Esophagus muscularis mucosa (tissue), 4 donors: Measurements from ENCODE around the gene XPC. TPM values are rescaled to one million over a fixed set of nuclear protein-coding genes. Genes with fewer than 3 reads are reported as not detected.

Experiments
- DNase-seq: peaks from one replicate; pipeline ENCODE4 v3.0.0-alpha.2; 2017; ENCODE audit errors: extremely low spot score
- H3K27ac ChIP-seq, 4 donors: fragments of 200-600 bp; sonication (generic); replicated peaks in 1 of 4; 1 replicate in 3 of 4; 2 replicates in 1 of 4; pipeline ENCODE4 v1.5.1; 2016 to 2019; ENCODE audit warnings: mild to moderate bottlenecking in 1 of 4
- H3K27me3 ChIP-seq, 4 donors: fragments of 200-600 bp; sonication (generic); one replicate each; pipeline versions ENCODE4 v1.5.1 to v1.6.0; 2016 to 2019
- H3K36me3 ChIP-seq, 4 donors: fragments of 200-600 bp; sonication (generic); one replicate each; pipeline ENCODE4 v1.5.1; 2016 to 2019
- H3K4me1 ChIP-seq, 4 donors: fragments of 200-600 bp; sonication (generic); one replicate each; pipeline ENCODE4 v1.5.1; 2016 to 2019
- H3K4me3 ChIP-seq, 4 donors: fragments of 200-600 bp; sonication (generic); 1 replicate in 2 of 4; 2 replicates in 2 of 4; pipeline ENCODE4 v1.5.1; 2016 to 2019; ENCODE audit warnings: mild to moderate bottlenecking in 4 of 4, moderate library complexity in 1 of 4
- H3K9me3 ChIP-seq, 4 donors: fragments of 200-600 bp; sonication (generic); 1 replicate in 3 of 4; 2 replicates in 1 of 4; pipeline ENCODE4 v1.5.1; 2016 to 2019
- EP300 ChIP-seq: sonication (generic); formaldehyde crosslinking; IDR thresholded peaks from one replicate; pipeline ENCODE4 v1.6.1; 2017; ENCODE audit warnings: antibody characterized with exemption
- POLR2A ChIP-seq: fragments of 450-650 bp; IDR thresholded peaks from one replicate; pipeline ENCODE4 v1.6.1; 2017; ENCODE audit warnings: antibody characterized with exemption, moderate library complexity, mild to moderate bottlenecking, low read depth
- POLR2AphosphoS5 ChIP-seq, 2 donors: sonication (generic); formaldehyde crosslinking; IDR thresholded peaks; one replicate each; pipeline ENCODE4 v1.6.1; 2017; ENCODE audit warnings: antibody characterized with exemption in 2 of 2
- WGBS: methylation state at CpG from one replicate; pipeline ENCODE4 v1.1.5; 2018; 5-methylcytosine and 5-hydroxymethylcytosine counted together
- intact Hi-C: fragments of 100-400 bp; cut with DNase I; formaldehyde crosslinking; loops from one replicate; pipeline ENCODE4 v1.15.1; 2023
- total RNA-seq, 4 donors: library from RNA; depleted of rRNA; stranded (reverse); fragments of >200 nt; gene quantifications; one replicate each; pipeline versions ENCODE4 v1.1.0 to v1.2.1, GENCODE V29; 2016
- TF ChIP-seq, protein P1 (sequence below), 3 experiments: fragments of 200-600 bp in 2 of 3; fragments of 450-650 bp in 1 of 3; sonication (generic) in 2 of 3; IDR thresholded peaks; one replicate each; pipeline ENCODE4 v1.5.1; 2017 to 2019; ENCODE audit warnings: antibody characterized with exemption in 3 of 3, mild to moderate bottlenecking in 2 of 3, moderate library complexity in 1 of 3

Gene XPC
- total RNA-seq, 4 donors from 2014 or later = 28.9 to 41.9 (median 37.8) TPM

DNA sequence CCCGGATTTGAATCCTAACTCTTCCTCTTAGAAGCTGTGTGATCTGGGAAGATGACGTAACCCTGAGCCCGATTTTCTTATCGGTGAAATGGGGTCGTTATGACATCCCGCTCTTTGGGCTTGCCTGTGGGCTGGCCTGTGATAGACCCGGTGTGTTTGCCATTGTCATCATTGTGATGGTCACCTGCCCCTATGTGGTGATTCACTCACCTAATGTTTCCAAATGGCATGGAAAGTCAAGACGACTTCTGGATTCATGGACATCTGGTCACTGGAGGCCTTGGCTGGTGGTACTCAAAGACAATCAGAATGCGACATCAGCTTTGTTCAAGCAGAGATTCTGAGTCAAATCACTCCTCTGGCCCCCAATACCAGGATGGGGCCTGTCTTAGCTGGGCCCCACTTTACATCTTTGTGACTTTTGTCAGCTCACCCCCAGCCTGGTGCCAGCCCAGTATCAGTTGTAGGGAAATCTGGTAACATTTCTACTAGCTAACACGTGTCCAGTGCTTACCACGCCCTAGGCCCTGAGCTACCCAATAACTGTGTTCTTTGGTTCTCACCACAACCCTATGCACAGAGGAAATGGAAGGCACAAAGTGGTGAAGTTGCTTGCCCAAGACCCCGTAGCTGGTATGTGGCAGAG is 50.8 kb downstream of the XPC start:
- 95% methylated on average over 12 of the region's 12 CpGs for WGBS
- Histone ChIP-seq H3K4me1 (peaks cover 32 to 54% (median 44%) of the 10 kb centered on the region in 4 donors), H3K36me3 (peaks cover 35 to 59% (median 47%) of the 10 kb centered on the region in 4 donors), H3K27me3 (no peaks in the 10 kb centered on the region), H3K4me3 (peak overlapping the region in 1 of 4 donors; percentile 94), H3K9me3 (no peaks in the 10 kb centered on the region), H3K27ac (peak overlapping the region; percentile 96 to 99 (median 96))
- TF ChIP-seq POLR2A = no peak
- DNase-seq = no peak
- intact Hi-C loops = no loop called here

DNA sequence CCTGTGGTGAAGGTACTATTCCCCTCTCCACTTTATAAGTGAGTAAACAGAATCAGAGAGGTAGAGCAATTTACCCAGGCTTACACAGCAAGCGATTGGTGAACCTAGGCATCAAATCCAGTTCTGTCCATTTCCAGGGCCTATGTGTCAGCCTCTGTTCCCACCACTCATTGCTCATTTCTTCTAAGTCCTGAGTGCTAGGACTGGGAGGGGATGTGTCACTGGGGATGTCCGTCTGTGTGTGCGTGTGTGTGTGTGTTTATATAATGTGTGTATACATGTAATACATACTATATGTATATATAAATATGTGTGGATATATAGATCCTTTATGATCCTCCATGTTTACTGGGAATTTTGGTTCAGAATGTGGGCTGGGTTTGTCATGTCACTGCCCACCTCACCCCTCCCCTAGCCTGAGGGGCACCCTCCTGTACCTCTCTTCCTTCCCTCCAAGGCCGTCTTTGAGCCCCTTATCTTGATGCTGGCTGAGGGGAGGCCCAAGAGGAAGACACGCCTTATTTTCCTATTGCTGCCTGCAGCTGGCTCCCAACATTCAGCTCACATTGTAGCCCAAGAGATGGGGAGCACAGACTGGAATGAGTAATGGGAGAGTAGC is 51.4 kb downstream of the XPC start:
- Histone ChIP-seq H3K27me3 (no peaks in the 10 kb centered on the region), H3K4me1 (peaks cover 37 to 55% (median 48%) of the 10 kb centered on the region in 4 donors), H3K4me3 (peak overlapping the region; percentile 68 to 94 (median 82)), H3K9me3 (no peaks in the 10 kb centered on the region), H3K36me3 (peaks cover 28 to 56% (median 44%) of the 10 kb centered on the region in 4 donors), H3K27ac (peak overlapping the region; percentile 96 to 99 (median 96))
- no peak for DNase-seq
- WGBS = 73% methylated on average over 5 of the region's 5 CpGs
- TF ChIP-seq POLR2AphosphoS5 (IDR thresholded peaks at IDR 0.05) (no peak), EP300 (no peak), POLR2A (no peak)
- TF ChIP-seq, protein P1, sequence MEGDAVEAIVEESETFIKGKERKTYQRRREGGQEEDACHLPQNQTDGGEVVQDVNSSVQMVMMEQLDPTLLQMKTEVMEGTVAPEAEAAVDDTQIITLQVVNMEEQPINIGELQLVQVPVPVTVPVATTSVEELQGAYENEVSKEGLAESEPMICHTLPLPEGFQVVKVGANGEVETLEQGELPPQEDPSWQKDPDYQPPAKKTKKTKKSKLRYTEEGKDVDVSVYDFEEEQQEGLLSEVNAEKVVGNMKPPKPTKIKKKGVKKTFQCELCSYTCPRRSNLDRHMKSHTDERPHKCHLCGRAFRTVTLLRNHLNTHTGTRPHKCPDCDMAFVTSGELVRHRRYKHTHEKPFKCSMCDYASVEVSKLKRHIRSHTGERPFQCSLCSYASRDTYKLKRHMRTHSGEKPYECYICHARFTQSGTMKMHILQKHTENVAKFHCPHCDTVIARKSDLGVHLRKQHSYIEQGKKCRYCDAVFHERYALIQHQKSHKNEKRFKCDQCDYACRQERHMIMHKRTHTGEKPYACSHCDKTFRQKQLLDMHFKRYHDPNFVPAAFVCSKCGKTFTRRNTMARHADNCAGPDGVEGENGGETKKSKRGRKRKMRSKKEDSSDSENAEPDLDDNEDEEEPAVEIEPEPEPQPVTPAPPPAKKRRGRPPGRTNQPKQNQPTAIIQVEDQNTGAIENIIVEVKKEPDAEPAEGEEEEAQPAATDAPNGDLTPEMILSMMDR (IDR thresholded peaks at IDR 0.05) = no peak
- intact Hi-C loops = no loop called here

DNA sequence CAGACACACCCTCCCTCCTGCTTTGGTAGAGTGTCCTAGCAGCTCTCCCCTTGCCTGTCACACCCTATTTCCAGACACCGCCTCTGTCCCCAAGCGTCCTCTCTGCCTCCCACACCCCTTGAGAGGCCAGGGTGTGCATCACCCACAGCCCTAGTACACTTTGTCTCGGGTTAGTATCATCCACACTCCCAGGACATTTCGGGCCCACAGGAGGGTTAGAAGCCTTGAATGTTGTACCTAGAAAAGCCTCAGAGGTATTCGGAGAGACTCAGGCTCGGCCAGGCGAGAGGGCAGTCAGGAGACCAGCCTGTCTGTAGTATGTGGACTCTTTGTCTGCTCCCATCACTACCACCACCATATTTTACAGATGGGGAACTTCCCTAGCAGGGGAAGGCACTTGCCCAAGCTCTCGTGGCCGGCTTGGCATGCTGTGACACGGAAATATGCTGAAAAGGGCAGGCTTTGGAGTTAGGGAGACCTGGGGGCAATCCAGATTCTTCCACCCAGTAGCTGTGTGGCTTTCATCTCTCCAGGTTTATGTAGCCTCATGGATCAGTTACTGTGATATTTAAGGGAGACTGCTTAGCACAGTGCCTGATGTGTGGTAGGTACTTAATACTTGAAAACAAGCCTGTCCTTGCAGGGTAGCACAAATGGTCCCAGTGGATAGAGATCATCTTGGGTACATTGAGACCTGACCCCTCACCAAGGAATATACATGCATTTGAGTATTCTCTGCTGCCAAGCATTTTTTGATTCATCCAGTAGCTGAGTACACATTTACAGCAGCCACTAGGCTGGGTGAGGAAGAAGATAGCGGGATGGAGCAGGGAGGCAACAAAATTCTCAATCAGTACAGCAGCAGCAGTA is 52.1 kb downstream of the XPC start:
- H3K4me1 ChIP-seq = peaks cover 37 to 58% (median 48%) of the 10 kb centered on the region in 4 donors
- H3K36me3 ChIP-seq = peaks cover 21 to 56% (median 43%) of the 10 kb centered on the region in 4 donors
- H3K4me3 ChIP-seq = peak overlapping the region; percentile 68 to 94 (median 82)
- 37% methylated on average over 11 of the region's 11 CpGs for WGBS
- peak overlapping the region; percentile 96 to 99 (median 96) for H3K27ac ChIP-seq
- DNase-seq = peak; percentile 84
- TF ChIP-seq, protein P1 (IDR thresholded peaks at IDR 0.05) = no peak
- no peak for TF ChIP-seq POLR2A
- TF ChIP-seq POLR2AphosphoS5 (IDR thresholded peaks at IDR 0.05) = peak in 1 of 2 donors; percentile 4
- no peak for TF ChIP-seq EP300
- H3K27me3 ChIP-seq = no peaks in the 10 kb centered on the region
- H3K9me3 ChIP-seq = no peaks in the 10 kb centered on the region
- intact Hi-C loops = no loop called here

DNA sequence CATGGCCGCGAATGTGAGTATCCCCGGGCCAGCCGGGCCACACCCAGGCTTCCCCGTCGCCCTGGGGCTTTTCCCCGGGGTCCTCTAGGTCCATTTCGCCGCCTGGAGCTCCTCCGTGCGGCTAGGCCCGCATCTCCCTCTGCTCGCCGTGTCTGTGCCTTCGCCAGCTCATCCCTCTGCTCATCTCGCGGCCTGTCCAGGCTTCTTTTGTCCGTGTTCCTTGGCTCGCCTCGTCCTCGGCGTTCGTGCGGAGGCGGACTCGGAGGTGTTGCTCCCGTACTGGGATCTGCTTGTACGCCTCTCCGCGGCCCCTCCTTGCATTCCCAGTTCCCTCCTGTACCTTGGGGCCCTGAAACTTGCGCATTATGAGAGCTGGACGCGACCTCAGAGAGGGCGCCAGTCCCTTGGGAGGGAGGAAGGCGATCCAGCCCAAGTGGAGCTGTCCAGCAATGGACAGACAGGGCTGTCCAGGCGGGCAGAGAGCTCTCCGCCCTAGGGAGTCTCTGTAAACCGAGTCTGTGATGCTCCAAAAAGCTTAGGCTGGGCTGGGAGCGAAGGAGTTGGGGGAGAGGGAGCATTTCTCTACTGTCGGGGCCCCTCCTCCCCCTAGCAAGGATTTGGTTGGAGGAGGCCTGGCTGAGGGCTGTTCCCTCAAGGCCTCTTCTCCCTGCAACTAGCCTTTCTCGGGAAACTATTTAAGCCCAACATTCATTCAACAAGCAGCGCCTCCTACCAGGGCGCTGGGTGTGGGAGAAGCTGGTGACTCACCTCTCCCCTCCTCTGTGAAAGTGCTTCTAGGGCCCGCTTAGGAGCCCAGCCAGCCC is 53.0 kb downstream of the XPC start:
- no peaks in the 10 kb centered on the region for H3K27me3 ChIP-seq
- H3K4me1 ChIP-seq = peaks cover 37 to 55% (median 44%) of the 10 kb centered on the region in 4 donors
- H3K4me3 ChIP-seq = peak overlapping the region; percentile 68 to 94 (median 82)
- TF ChIP-seq EP300 = no peak
- peak; percentile 37 for TF ChIP-seq POLR2A
- TF ChIP-seq POLR2AphosphoS5 (IDR thresholded peaks at IDR 0.05) = peak; percentile 71 to 86
- WGBS = 0% methylated on average over 12 of the region's 44 CpGs
- peaks cover 12 to 56% (median 43%) of the 10 kb centered on the region in 4 donors for H3K36me3 ChIP-seq
- peak; percentile 92 for DNase-seq
- no peaks in the 10 kb centered on the region for H3K9me3 ChIP-seq
- intact Hi-C loops = loop anchor here (2.0 kb wide), 1 partner anchor 53 kb away; the partner anchor contains the start of genes LSM3 and XPC
- H3K27ac ChIP-seq = peak overlapping the region; percentile 96 to 99 (median 96)

DNA sequence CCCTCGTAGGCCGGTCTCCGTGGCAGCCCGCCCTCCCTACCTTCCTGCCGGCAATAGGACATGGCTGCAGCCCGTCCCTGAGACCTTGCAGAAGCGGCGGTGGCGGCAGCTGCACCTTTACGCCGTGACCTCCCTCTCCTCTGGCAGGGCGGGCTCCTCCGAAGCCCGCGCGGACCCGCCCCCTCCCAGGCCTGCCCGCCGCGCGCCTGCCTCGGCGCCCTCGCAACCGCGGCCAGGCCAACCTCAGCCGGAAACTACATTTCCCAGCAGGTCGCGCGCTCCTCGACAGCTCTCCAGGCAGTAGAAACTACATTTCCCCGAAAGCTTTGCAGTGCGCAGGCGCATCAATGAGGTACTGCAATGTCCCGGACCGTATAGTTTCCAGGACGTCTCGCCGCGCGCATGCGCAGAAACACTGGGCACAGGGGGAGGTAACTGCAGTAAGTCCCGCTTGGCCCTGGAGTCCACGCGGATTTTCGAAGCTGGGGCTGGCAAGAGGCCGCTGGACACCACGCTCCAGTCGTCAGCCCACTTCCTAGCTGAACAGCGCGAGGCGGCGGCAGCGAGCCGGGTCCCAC is 53.7 kb downstream of the XPC start, which contains the start of the genes CHCHD4 and TMEM43:
Gene CHCHD4 (minus strand): TSS at position 256 of the 578 bp plus-strand sequence. CDS start 194 bp downstream, at position 62.
Gene TMEM43 (plus strand): TSS at position 438 of the 578 bp plus-strand sequence. CDS start 142 bp downstream, outside the sequence.
- intact Hi-C loops = loop anchor here (2.0 to 5.0 kb wide), 2 partner anchors 54 to 227 kb away; partner anchors contain the start of genes LSM3 and XPC
- TF ChIP-seq POLR2A (peak; percentile 84), POLR2AphosphoS5 (IDR thresholded peaks at IDR 0.05) (peak; percentile 96 to 97), EP300 (no peak)
- TF ChIP-seq, protein P1 (IDR thresholded peaks at IDR 0.05) = peak in 1 of 3 experiments; percentile 23

More for the DNA sequence above, 53.7 kb downstream of the XPC start, which contains the start of the genes CHCHD4 and TMEM43:
- Histone ChIP-seq H3K36me3 (peaks cover 5 to 56% (median 41%) of the 10 kb centered on the region in 4 donors), H3K9me3 (no peaks in the 10 kb centered on the region), H3K4me3 (peak within 1 kb of the TSS; percentile 68 to 94 (median 82)), H3K4me1 (peaks cover 37 to 55% (median 43%) of the 10 kb centered on the region in 4 donors), H3K27me3 (no peaks in the 10 kb centered on the region), H3K27ac (peak within 1 kb of the TSS; percentile 96 to 99 (median 96))
- DNase-seq = peak; percentile 100
- WGBS = 0% methylated on average over 6 of the region's 55 CpGs
